Muscle layer of colon (tissue), 2 donors: Measurements from ENCODE around the gene ALDH4A1.
"Not testable (repeated sequence)": the region's sequence is repeated elsewhere in the genome, so short reads cannot be mapped to it uniquely, and the experiment has no call there.

Experiments
- H3K27ac ChIP-seq: one replicate; pipeline ENCODE4 v1.7.0; 2013; ENCODE audit warnings: low read depth, mild to moderate bottlenecking, low read length, moderate library complexity
- H3K27me3 ChIP-seq, 2 donors: one replicate each; pipeline ENCODE4 v1.7.0; 2013; ENCODE audit warnings: low read length in 2 of 2, mild to moderate bottlenecking in 2 of 2; ENCODE audit not compliant: insufficient read depth in 2 of 2, control insufficient read depth in 1 of 2
- H3K36me3 ChIP-seq: one replicate; pipeline ENCODE4 v1.7.0; 2013; ENCODE audit warnings: mild to moderate bottlenecking, low read length; ENCODE audit not compliant: insufficient read depth
- H3K4me1 ChIP-seq: one replicate; pipeline ENCODE4 v1.7.0; 2013; ENCODE audit warnings: mild to moderate bottlenecking, low read length; ENCODE audit not compliant: insufficient read depth
- H3K4me3 ChIP-seq, 2 donors: one replicate each; pipeline ENCODE4 v1.7.0; 2013; ENCODE audit warnings: low read length in 2 of 2, low read depth in 1 of 2, mild to moderate bottlenecking in 1 of 2, moderate library complexity in 1 of 2
- H3K9ac ChIP-seq: one replicate; pipeline ENCODE4 v1.7.0; 2013; ENCODE audit warnings: low read length
- H3K9me3 ChIP-seq: one replicate; pipeline ENCODE4 v1.7.0; 2013; ENCODE audit warnings: mild to moderate bottlenecking, low read length
- donor health status: abdominal sarcoma.
- donor health status: Adenocarcinoma of cecum.

The ALDH4A1 gene

DNA sequence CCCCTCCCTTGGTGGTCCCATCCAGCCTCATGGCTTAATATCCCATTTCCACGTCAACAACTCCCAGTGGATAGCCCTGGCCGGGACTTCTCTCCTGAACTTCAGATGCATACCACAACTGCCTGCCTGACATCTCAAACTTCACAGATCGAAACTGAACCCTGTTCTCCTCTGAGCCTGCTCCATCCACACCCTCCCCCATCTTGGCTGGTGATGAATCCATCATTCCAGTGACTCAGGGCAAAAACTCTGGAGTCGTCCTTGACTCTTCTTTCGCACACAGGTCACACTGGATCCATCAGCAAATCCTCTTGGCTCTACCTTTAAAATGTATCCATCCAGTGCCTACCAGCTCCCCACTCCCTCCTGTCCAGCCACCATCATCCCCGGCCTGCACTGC is 46.8 kb downstream of the ALDH4A1 start:
- Histone ChIP-seq H3K4me1 (no peaks in the 10 kb centered on the region), H3K9me3 (no peaks in the 10 kb centered on the region), H3K4me3 (no peak overlapping the region), H3K27ac (no peak overlapping the region), H3K36me3 (no peaks in the 10 kb centered on the region), H3K9ac (no peak overlapping the region), H3K27me3 (no peaks in the 10 kb centered on the region)

DNA sequence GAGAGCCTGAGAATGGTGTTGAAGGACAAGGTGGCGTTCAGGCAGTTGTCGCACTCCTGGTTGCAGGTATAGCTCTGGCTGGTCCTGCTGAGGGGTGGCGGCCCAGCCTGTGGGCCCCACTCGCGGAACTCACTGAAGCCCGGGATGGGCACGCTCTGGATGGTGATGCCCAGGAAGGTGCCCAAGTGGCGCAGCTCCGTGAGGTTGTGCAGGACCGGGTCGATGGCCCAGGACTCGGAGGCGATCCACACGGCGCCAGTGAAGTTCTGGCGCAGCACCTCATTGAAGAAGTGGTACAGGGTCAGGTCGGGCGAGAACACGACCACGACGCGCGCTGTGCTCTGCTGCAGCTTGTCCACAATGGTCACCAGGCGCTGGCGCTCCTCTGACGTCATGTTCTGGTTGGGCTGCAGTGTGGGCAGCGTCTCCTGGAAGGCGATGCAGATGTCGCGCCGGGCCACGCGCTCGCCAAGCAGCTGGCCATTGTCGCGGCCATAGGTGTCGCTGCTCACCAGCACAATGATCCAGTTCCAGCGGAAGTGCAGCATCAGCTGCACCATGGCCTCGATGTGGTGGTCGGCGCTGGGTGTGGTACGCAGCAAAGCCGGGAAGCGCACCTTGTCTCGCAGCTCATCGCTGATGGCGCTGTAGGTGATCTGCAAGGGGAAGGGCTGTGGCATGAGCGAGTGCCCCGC is 47.9 kb downstream of the ALDH4A1 start:
- Histone ChIP-seq H3K36me3 (no peaks in the 10 kb centered on the region), H3K4me1 (no peaks in the 10 kb centered on the region), H3K9ac (no peak overlapping the region), H3K27ac (no peak overlapping the region), H3K9me3 (no peaks in the 10 kb centered on the region), H3K27me3 (no peaks in the 10 kb centered on the region), H3K4me3 (no peak overlapping the region)

DNA sequence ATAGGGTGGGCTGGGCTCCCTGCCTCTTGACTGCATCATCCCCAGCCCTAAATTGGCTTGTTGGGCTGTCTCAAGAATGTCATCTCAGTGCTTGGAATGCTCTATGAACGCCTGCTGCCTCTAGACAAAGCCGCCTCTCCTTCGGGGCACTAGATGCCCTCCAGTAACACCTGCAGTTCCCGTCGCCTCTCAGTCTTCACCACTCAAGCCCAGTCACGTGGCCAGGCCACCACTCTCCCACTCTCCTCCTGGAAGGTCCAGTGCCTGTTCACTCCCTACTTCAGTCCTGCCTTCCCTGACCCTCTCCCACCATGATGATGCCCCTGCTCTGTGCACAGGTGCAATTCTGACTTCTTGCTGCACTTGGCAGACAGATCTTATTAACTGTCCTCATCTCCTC is 49.9 kb downstream of the ALDH4A1 start:
- Histone ChIP-seq H3K9ac (no peak overlapping the region), H3K4me3 (no peak overlapping the region), H3K36me3 (no peaks in the 10 kb centered on the region), H3K27me3 (no peaks in the 10 kb centered on the region), H3K4me1 (no peaks in the 10 kb centered on the region), H3K9me3 (no peaks in the 10 kb centered on the region), H3K27ac (no peak overlapping the region)

DNA sequence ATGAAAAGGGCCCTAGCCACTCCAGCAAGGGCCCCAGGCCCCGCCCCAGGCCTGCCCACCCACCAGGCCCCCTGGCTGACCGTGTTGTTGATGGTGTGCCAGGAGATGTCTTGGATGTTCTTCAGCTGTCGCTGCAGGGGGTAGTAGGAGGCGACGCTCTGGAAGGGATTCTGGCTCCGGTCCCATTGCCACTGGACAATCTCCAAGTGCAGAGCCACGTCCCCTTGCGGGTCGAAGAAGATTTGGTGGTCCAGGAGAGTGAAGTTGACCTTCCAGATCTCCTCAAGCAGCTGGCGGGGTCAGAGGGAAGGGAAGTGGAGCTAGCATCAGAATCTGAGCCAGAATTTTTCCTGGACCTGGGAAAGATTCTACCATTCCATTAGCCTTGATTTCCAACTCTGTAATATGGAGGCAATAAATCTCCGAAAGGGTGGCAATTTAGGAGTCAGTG is 53.1 kb downstream of the ALDH4A1 start:
- H3K27ac ChIP-seq = no peak overlapping the region
- no peak overlapping the region for H3K9ac ChIP-seq
- H3K27me3 ChIP-seq = no peaks in the 10 kb centered on the region
- no peak overlapping the region for H3K4me3 ChIP-seq
- no peaks in the 10 kb centered on the region for H3K4me1 ChIP-seq
- no peaks in the 10 kb centered on the region for H3K9me3 ChIP-seq
- no peaks in the 10 kb centered on the region for H3K36me3 ChIP-seq

DNA sequence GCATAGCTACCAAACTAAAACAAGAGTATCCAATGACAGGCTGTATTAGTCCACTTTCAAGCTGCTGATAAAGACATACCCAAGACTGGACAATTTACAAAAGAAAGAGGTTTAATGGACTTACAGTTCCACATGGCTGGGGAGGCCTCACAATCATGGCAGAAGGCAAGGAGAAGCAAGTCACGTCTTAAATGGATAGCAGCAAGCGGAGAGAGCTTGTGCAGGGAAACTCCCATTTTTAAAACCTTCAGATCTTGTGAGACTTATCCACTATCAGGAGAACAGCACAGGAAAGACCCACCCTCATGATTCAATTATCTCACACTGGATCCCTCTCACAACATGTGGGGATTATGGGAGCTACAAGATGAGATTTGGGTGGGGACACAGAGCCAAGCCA is 54.6 kb downstream of the ALDH4A1 start:
- H3K9ac ChIP-seq, H3K27ac ChIP-seq, H3K4me3 ChIP-seq, H3K27me3 ChIP-seq, H3K4me1 ChIP-seq, H3K36me3 ChIP-seq, H3K9me3 ChIP-seq: not testable (repeated sequence)

DNA sequence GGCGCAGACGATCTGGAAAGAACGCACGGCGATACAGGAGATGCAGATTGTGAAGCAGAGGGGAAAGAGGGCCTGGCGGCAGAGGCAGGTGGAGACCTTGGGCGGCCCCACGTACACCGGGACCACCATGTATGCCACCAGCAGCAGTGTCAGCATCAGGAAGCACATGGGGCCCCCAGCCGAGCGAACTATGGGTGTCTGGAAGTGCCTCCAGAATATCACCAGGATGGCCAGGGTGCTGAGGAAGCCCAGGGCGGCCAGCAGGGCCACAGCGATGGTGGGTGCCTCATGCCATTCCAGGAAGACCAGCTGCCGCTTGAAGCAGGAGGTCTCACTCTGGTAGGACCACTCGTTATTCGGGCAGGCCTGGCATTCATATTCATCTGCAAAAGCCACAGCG is 62.2 kb downstream of the ALDH4A1 start:
- Histone ChIP-seq H3K27ac (no peak overlapping the region), H3K27me3 (peaks cover 0 to 6% of the 10 kb centered on the region in 2 donors), H3K9ac (no peak overlapping the region), H3K4me1 (no peaks in the 10 kb centered on the region), H3K36me3 (no peaks in the 10 kb centered on the region), H3K9me3 (no peaks in the 10 kb centered on the region), H3K4me3 (no peak overlapping the region)

DNA sequence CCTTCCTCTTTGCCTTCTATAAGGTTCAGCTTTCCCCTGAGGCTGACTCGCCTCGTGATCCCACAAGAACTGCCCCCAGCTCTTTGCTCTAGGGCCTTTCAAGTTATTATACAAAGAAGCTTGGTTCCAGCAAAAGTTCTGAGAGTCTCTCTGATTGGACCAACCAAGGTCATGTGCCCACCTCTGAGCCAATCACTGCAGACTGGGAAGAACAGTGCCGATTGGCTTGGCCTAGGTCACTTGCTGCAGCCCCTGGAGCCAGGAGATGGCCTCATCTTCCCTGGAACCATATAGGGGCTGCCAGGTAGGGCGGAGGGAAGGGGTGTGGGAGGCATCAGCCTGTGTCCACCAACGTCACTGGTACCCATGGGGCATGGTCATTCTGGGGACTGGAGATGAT is 65.7 kb downstream of the ALDH4A1 start:
- Histone ChIP-seq H3K9me3 (no peaks in the 10 kb centered on the region), H3K27me3 (peaks cover 0 to 8% of the 10 kb centered on the region in 2 donors), H3K36me3 (no peaks in the 10 kb centered on the region), H3K4me1 (no peaks in the 10 kb centered on the region), H3K27ac (no peak overlapping the region), H3K9ac (no peak overlapping the region), H3K4me3 (no peak overlapping the region)

DNA sequence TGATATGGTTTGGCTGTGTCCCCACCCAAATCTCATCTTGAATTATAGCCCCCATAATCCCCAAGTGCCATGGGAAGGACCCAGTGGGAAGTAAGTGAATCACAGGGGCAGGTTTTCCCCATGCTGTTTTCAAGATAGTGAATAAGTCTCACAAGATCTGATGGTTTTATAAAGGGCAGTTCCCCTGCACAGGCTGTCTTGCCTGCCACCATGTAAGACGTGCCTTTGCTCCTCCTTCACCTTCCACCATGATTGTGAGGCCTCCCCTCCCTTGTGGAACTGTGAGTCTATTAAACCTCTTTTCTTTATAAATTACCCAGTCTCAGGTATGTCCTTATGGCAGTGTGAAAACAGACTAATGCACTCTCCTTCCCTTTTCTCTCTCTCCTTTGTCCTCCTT is 70.0 kb downstream of the ALDH4A1 start:
- H3K4me1 ChIP-seq, H3K9me3 ChIP-seq, H3K27ac ChIP-seq, H3K27me3 ChIP-seq, H3K9ac ChIP-seq, H3K4me3 ChIP-seq, H3K36me3 ChIP-seq: not testable (repeated sequence)

DNA sequence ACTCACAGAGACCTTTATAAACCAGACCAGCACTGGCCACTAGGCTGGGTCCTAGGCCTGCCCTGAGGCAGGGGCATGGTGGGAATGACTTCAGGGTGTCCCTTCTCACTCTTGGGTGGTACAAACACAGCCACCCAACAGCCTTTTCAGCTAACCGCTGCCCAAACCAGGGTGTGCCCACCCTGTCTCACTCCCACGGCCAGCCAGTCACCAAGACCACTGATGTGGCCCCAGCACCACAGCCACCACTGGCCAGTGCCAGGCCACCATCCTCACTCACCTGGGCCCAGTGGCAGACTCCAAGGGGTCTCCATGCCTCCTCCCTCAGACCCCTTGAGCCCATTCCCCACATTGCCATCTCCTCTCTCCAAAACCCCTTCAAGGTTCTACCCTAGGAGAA is 70.7 kb downstream of the ALDH4A1 start:
- H3K4me3 ChIP-seq = no peak overlapping the region
- no peaks in the 10 kb centered on the region for H3K4me1 ChIP-seq
- no peaks in the 10 kb centered on the region for H3K9me3 ChIP-seq
- H3K36me3 ChIP-seq = no peaks in the 10 kb centered on the region
- no peak overlapping the region for H3K27ac ChIP-seq
- peaks cover 0 to 8% of the 10 kb centered on the region in 2 donors for H3K27me3 ChIP-seq
- H3K9ac ChIP-seq = no peak overlapping the region

DNA sequence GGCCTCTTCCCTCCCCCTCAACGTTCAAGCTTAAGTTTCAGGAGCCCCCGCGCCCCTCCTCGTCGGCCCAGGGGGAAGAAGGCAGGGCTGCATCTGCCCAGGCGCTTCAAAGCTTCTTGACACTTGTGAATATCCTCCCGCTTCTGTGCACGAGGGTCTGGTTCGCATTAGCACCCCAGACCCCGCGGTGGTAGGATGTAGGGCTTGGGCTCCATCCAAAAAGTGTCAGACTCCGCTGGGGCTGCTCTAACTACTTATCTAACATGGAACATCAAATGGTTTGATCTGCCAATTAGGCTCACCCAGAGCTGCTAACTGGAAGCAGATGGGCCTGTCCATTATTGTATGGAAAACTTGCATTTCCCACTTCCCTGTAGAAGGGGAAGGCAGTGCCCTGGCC is 71.8 kb downstream of the ALDH4A1 start:
- Histone ChIP-seq H3K9me3 (no peaks in the 10 kb centered on the region), H3K27ac (no peak overlapping the region), H3K9ac (no peak overlapping the region), H3K4me3 (no peak overlapping the region), H3K4me1 (no peaks in the 10 kb centered on the region), H3K27me3 (peaks cover 0 to 7% of the 10 kb centered on the region in 2 donors), H3K36me3 (no peaks in the 10 kb centered on the region)

DNA sequence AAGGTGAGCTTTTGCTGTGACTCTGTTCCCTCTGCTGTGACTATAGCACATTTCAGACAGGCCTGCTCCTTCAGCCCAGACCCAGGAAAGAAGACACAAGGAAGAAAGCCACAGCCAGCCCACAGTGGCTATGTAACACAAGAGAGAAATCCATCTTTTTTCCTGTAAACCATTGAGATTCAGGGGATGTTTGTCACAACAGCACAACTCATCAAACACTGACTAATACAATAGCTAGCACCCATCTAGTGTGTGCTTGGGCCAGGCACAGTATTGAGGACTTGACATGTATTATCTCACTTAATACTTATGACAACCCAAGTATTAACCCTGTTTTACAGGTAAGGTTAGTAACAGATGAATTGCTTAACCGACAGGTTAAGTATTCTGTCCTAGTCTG is 72.7 kb downstream of the ALDH4A1 start:
- Histone ChIP-seq H3K36me3 (no peaks in the 10 kb centered on the region), H3K4me1 (no peaks in the 10 kb centered on the region), H3K9ac (no peak overlapping the region), H3K9me3 (no peaks in the 10 kb centered on the region), H3K27me3 (no peaks in the 10 kb centered on the region), H3K27ac (no peak overlapping the region), H3K4me3 (no peak overlapping the region)

DNA sequence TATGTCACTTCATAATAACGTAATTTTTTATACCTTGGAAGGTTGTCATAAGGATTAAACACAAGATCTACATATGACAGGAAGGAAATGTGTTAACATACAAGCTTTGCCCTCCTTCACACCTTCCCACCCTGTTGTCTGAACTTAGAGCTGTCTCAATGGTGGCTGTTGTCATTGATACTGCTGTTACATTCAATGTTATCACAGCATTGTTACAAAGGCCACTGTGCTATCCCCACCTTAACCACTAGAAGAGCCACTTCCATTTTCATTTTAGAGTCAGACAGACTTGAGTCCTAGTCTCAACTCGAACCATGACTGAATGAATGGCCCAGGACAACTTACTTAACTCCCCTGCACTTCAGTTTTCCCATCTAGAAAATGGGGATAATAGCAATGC is 74.1 kb downstream of the ALDH4A1 start:
- H3K4me1 ChIP-seq = no peaks in the 10 kb centered on the region
- H3K4me3 ChIP-seq = no peak overlapping the region
- H3K9me3 ChIP-seq = no peaks in the 10 kb centered on the region
- no peaks in the 10 kb centered on the region for H3K27me3 ChIP-seq
- no peak overlapping the region for H3K27ac ChIP-seq
- no peaks in the 10 kb centered on the region for H3K36me3 ChIP-seq
- no peak overlapping the region for H3K9ac ChIP-seq
